Stimulated activated CD8-positive, alpha-beta memory T cell treated with anti-CD3 and anti-CD28 coated beads, Interleukin-7, amount 100 ng/mL, for 1 hour (primary cell): ENCODE results near the gene SH3BGR.
"Not testable (repeated sequence)": the region's sequence is repeated elsewhere in the genome, so short reads cannot be mapped to it uniquely, and the experiment has no call there.

Experiments
- DNase-seq, 2 donors: peaks; one replicate each; pipeline ENCODE4 v3.0.0-alpha.2; 2020; ENCODE audit warnings: low read depth in 2 of 2

The SH3BGR gene

GRCh38 chr21:39515684-39516472, 64.1 kb downstream of the SH3BGR start:
- no peak for DNase-seq

- DNase-seq, result peak in 1 of 2 donors; percentile 6
Measured at GRCh38 chr21:39518055-39518846, 66.5 kb downstream of the SH3BGR start.

- no peak for DNase-seq
Measured at GRCh38 chr21:39518847-39519210, 67.1 kb downstream of the SH3BGR start.

GRCh38 chr21:39519835-39520234, 68.1 kb downstream of the SH3BGR start:
- no peak for DNase-seq

- no peak for DNase-seq
Measured at GRCh38 chr21:39523399-39523798, 71.6 kb downstream of the SH3BGR start.

- DNase-seq, result no peak
Measured at GRCh38 chr21:39523915-39524314, 72.1 kb downstream of the SH3BGR start.

GRCh38 chr21:39525129-39525528, 73.4 kb downstream of the SH3BGR start:
- no peak for DNase-seq

GRCh38 chr21:39525601-39526000, 73.8 kb downstream of the SH3BGR start:
- no peak for DNase-seq

- no peak for DNase-seq
Measured at GRCh38 chr21:39527067-39527595, 75.4 kb downstream of the SH3BGR start.

GRCh38 chr21:39527664-39528381, 76.1 kb downstream of the SH3BGR start:
- no peak for DNase-seq

GRCh38 chr21:39529026-39529425, 77.3 kb downstream of the SH3BGR start:
- DNase-seq, result no peak

- no peak for DNase-seq
Measured at GRCh38 chr21:39531064-39531463, 79.3 kb downstream of the SH3BGR start.

- DNase-seq, result no peak
Measured at GRCh38 chr21:39531840-39532239, 80.1 kb downstream of the SH3BGR start.

GRCh38 chr21:39533545-39534380, 82.0 kb downstream of the SH3BGR start:
- no peak for DNase-seq

GRCh38 chr21:39535646-39536437, 84.1 kb downstream of the SH3BGR start:
- DNase-seq, result no peak

GRCh38 chr21:39536835-39537234, 85.1 kb downstream of the SH3BGR start:
- no peak for DNase-seq

- no peak for DNase-seq
Measured at GRCh38 chr21:39537571-39537970, 85.8 kb downstream of the SH3BGR start.

- DNase-seq, result no peak
Measured at GRCh38 chr21:39538453-39539042, 86.8 kb downstream of the SH3BGR start.

GRCh38 chr21:39540367-39540766, 88.6 kb downstream of the SH3BGR start:
- DNase-seq, result not testable (repeated sequence)

GRCh38 chr21:39542736-39543135, 91.0 kb downstream of the SH3BGR start:
- DNase-seq, result no peak
